GM12878 (cell line): Measurements from ENCODE around the gene NCAM2. TPM values are rescaled to one million over a fixed set of nuclear protein-coding genes. Genes with fewer than 3 reads are reported as not detected.

Source experiments
- ATAC-seq: fragments of 200-7000 bp; cut with Tn5 transposase; 3 replicates; pipeline ENCODE4 v1.9.1; 2020; ENCODE audit warnings: mild to moderate bottlenecking, moderate library complexity
- BruUV-seq: library from RNA; stranded (reverse); fragments of 400-500 nt; replicated peaks from 2 replicates; lab custom pipeline; 2021; lab: Mats Ljungman, UMichigan
- CTCF ChIA-PET: fragments of 300-600 bp; sonication (Branson Sonifier 250); formaldehyde crosslinking; extraction: SDS; loops from one replicate; lab custom pipeline; 2021; ENCODE audit warnings: inconsistent platforms; lab: Yijun Ruan, JAX
- POLR2A ChIA-PET: fragments of 350-600 bp; formaldehyde crosslinking; extraction: SDS; loops from one replicate; lab custom pipeline; 2021; ENCODE audit warnings: inconsistent platforms; lab: Charles Lee
- RAD21 ChIA-PET: fragments of 300-600 bp; sonication (Branson Sonifier 250); formaldehyde crosslinking; loops from one replicate; lab custom pipeline; 2023; ENCODE audit warnings: antibody characterized with exemption; ENCODE audit not compliant: unreplicated experiment; lab: Charles Lee
- SMC1A ChIA-PET: fragments of 300-600 bp; sonication (Branson Sonifier 250); formaldehyde crosslinking; loops from one replicate; lab custom pipeline; 2023; ENCODE audit not compliant: unreplicated experiment, uncharacterized antibody; lab: Charles Lee
- DNase-seq: peaks from one replicate; pipeline ENCODE4 v3.0.0-alpha.2; 2011; ENCODE audit warnings: low read depth, low spot score
- FAIRE-seq: peaks from 3 replicates; lab custom pipeline; 2011; peaks lifted over from hg19 to GRCh38; lab: Jason Lieb, UNC
- H2AFZ ChIP-seq: 2 replicates; pipeline ENCODE4 v1.6.0; 2011; ENCODE audit warnings: low read depth, low read length, control low read depth; ENCODE audit not compliant: control insufficient read depth
- H3K27ac ChIP-seq: 2 replicates; pipeline ENCODE4 v1.5.1; 2011; ENCODE audit warnings: control low read depth; ENCODE audit not compliant: control insufficient read depth, insufficient read depth
- H3K27me3 ChIP-seq, 2 experiments: replicated peaks in 1 of 2; 2 replicates each; pipeline versions ENCODE4 v1.6.0 to v1.6.1; 2011; ENCODE audit warnings: low read length in 1 of 2; ENCODE audit not compliant: control insufficient read depth in 2 of 2, insufficient read depth in 2 of 2
- H3K36me3 ChIP-seq, 2 experiments: 2 replicates each; pipeline ENCODE4 v1.5.1; 2011; ENCODE audit warnings: low read length in 1 of 2; ENCODE audit not compliant: control insufficient read depth in 2 of 2, insufficient read depth in 2 of 2
- H3K4me1 ChIP-seq: 2 replicates; pipeline ENCODE4 v1.6.1; 2011; ENCODE audit warnings: mild to moderate bottlenecking, low read length, moderate library complexity, mixed read lengths; ENCODE audit not compliant: control insufficient read depth, insufficient read depth
- H3K4me2 ChIP-seq: 2 replicates; pipeline ENCODE4 v1.6.0; 2011; ENCODE audit warnings: control low read depth; ENCODE audit not compliant: control insufficient read depth, insufficient read depth
- H3K4me3 ChIP-seq: fragments of 200-600 bp; sonication (generic); 2 replicates; pipeline ENCODE4 v1.5.1; 2016
- H3K79me2 ChIP-seq: 2 replicates; pipeline ENCODE4 v1.6.0; 2011; ENCODE audit warnings: low read length; ENCODE audit not compliant: control insufficient read depth, insufficient read depth
- H3K9ac ChIP-seq: 2 replicates; pipeline ENCODE4 v1.8.0; 2011; ENCODE audit warnings: low read length, control low read depth, mixed read lengths; ENCODE audit not compliant: control insufficient read depth, insufficient read depth
- H3K9me3 ChIP-seq: replicated peaks from 3 replicates; pipeline ENCODE4 v1.5.1; 2011; ENCODE audit warnings: mild to moderate bottlenecking, low read length; ENCODE audit not compliant: control insufficient read depth, insufficient read depth
- H4K20me1 ChIP-seq: 2 replicates; pipeline ENCODE4 v1.6.0; 2011; ENCODE audit not compliant: control insufficient read depth, insufficient read depth
- ASH2L ChIP-seq: fragments of 300-600, 200-600 bp; sonication (generic); IDR thresholded peaks from 2 replicates; pipeline ENCODE4 v1.6.1; 2017; ENCODE audit warnings: low read depth, mild to moderate bottlenecking, borderline replicate concordance
- BMI1 ChIP-seq: fragments of 450-650 bp; IDR thresholded peaks from 2 replicates; pipeline ENCODE4 v1.6.1; 2016; ENCODE audit warnings: mild to moderate bottlenecking, moderate library complexity, borderline replicate concordance
- CBX5 ChIP-seq: sonication (generic); IDR thresholded peaks from 2 replicates; pipeline ENCODE4 v1.6.1; 2016; ENCODE audit warnings: low read depth, moderate library complexity, mild to moderate bottlenecking, inconsistent platforms
- DPF2 ChIP-seq: fragments of 450-650 bp; IDR thresholded peaks from 2 replicates; pipeline ENCODE4 v1.6.1; 2017; ENCODE audit warnings: mild to moderate bottlenecking
- FOXM1 ChIP-seq: IDR thresholded peaks from 2 replicates; pipeline ENCODE4 v1.6.1; 2012; ENCODE audit warnings: low read depth, mild to moderate bottlenecking, inconsistent platforms, low read length, moderate library complexity
- HDGF ChIP-seq: fragments of 450-650 bp; IDR thresholded peaks from 2 replicates; pipeline ENCODE4 v1.6.1; 2016; ENCODE audit warnings: antibody characterized with exemption
- KLF5 ChIP-seq: fragments of 450-650 bp; IDR thresholded peaks from 2 replicates; pipeline ENCODE4 v1.6.1; 2014; ENCODE audit warnings: mild to moderate bottlenecking; ENCODE audit not compliant: partially characterized antibody
- MEF2A ChIP-seq: IDR thresholded peaks from 2 replicates; pipeline ENCODE4 v1.6.1; 2011; ENCODE audit warnings: low read depth, mild to moderate bottlenecking, low read length, moderate library complexity; ENCODE audit not compliant: insufficient read depth
- MEF2B ChIP-seq: fragments of 450-650 bp; IDR thresholded peaks from 2 replicates; pipeline ENCODE4 v1.6.1; 2018; ENCODE audit warnings: mild to moderate bottlenecking, moderate library complexity; ENCODE audit not compliant: partially characterized antibody, poor library complexity, severe bottlenecking
- MTA3 ChIP-seq: IDR thresholded peaks from 2 replicates; pipeline ENCODE4 v1.6.1; 2012; ENCODE audit warnings: low read length, inconsistent platforms, borderline replicate concordance
- NFYA ChIP-seq: IDR thresholded peaks from 2 replicates; pipeline ENCODE4 v1.6.1; 2011; ENCODE audit warnings: low read depth, mild to moderate bottlenecking, low read length, improper control_type of control experiment, borderline replicate concordance
- NFYB ChIP-seq: IDR thresholded peaks from 2 replicates; pipeline ENCODE4 v1.6.1; 2011; ENCODE audit warnings: low read depth, mild to moderate bottlenecking, low read length, improper control_type of control experiment, moderate library complexity; ENCODE audit not compliant: insufficient read depth
- POLR2A ChIP-seq: IDR thresholded peaks from 2 replicates; pipeline ENCODE4 v1.6.1; 2011; ENCODE audit warnings: low read depth, mild to moderate bottlenecking, low read length
- SMAD1 ChIP-seq: fragments of 450-650 bp; IDR thresholded peaks from 2 replicates; pipeline ENCODE4 v1.6.1; 2018; ENCODE audit warnings: mild to moderate bottlenecking, low read depth; ENCODE audit not compliant: partially characterized antibody
- SPI1 ChIP-seq: IDR thresholded peaks from 2 replicates; pipeline ENCODE4 v1.6.1; 2011; ENCODE audit warnings: low read depth, mild to moderate bottlenecking, low read length, moderate library complexity, borderline replicate concordance; ENCODE audit not compliant: insufficient read depth
- SUPT20H ChIP-seq: IDR thresholded peaks from 2 replicates; pipeline ENCODE4 v1.6.1; 2011; ENCODE audit warnings: low read depth, mild to moderate bottlenecking, low read length, moderate library complexity, borderline replicate concordance; ENCODE audit not compliant: control insufficient read depth
- TBL1XR1 ChIP-seq: IDR thresholded peaks from 2 replicates; pipeline ENCODE4 v1.6.1; 2012; ENCODE audit warnings: low read depth, low read length, improper control_type of control experiment
- YBX1 ChIP-seq: fragments of 450-650 bp; IDR thresholded peaks from 2 replicates; pipeline ENCODE4 v1.6.1; 2016; ENCODE audit warnings: antibody characterized with exemption
- ZNF384 ChIP-seq: IDR thresholded peaks from 2 replicates; pipeline ENCODE4 v1.6.1; 2012; ENCODE audit warnings: low read depth, mild to moderate bottlenecking, low read length, improper control_type of control experiment, borderline replicate concordance
- ZNF622 ChIP-seq: fragments of 450-650 bp; IDR thresholded peaks from 2 replicates; pipeline ENCODE4 v1.6.1; 2017; ENCODE audit warnings: mild to moderate bottlenecking, inconsistent platforms
- WGBS: methylation state at CpG from one replicate; pipeline ENCODE4 v1.1.6; 2016; ENCODE audit warnings: low lambda C conversion rate; ENCODE audit not compliant: insufficient replicate concordance, insufficient coverage; ENCODE audit errors: missing lambda C conversion rate; 5-methylcytosine and 5-hydroxymethylcytosine counted together
- in situ Hi-C: fragments of 300-500 bp; cut with MboI; formaldehyde crosslinking; loops from 9 replicates; pipeline ENCODE4 v1.14.3; 2018; ENCODE audit warnings: mixed read lengths
- intact Hi-C: fragments of 100-400 bp; cut with micrococcal nuclease; formaldehyde crosslinking; loops from one replicate; pipeline ENCODE4 v1.14.2; 2022; ENCODE audit not compliant: unreplicated experiment
- polyA plus RNA-seq, 11 experiments: library from polyadenylated mRNA; depleted of rRNA in 4 of 11; unstranded in 6 of 11; stranded (reverse) in 5 of 11; fragments of >200 nt; fragmentation: Nextera tagmentation in 4 of 11; fragmentation: Illumina TruSeq in 1 of 11; extraction: Ambion mirVana in 4 of 11; extraction: Trizol in 1 of 11; gene quantifications; 1 replicate in 1 of 11; 2 replicates in 10 of 11; pipeline versions ENCODE4 v1.2.1 to v1.2.3, GENCODE V29; 2011 to 2016; ENCODE audit warnings: inconsistent platforms in 2 of 11, missing spikeins in 2 of 11, low read depth in 1 of 11
- total RNA-seq, 4 experiments: library from RNA; depleted of rRNA in 3 of 4; stranded (reverse); fragments of >200 nt in 3 of 4; fragmentation: Illumina TruSeq in 1 of 4; extraction: Trizol in 1 of 4; gene quantifications; 2 replicates each; pipeline versions ENCODE4 v1.2.1 to v1.2.3, GENCODE V29; 2013 to 2021

NCAM2 gene
- total and polyA plus RNA-seq, 10 of the 15 experiments (the other 5 are each of a cell fraction or from before 2014, with no cell fraction given), result 0.23 to 0.27 TPM; not detected in 8

- Histone ChIP-seq H2AFZ (no peak overlapping the region), H4K20me1 (no peaks in the 10 kb centered on the region), H3K4me2 (no peak overlapping the region), H3K27me3 (no peaks in the 10 kb centered on the region)
- intact Hi-C loops, result no loop called here
- no peak for FAIRE-seq
- CTCF ChIA-PET, result no interaction called here
- TF ChIP-seq ZNF622, result no peak
- TF ChIP-seq MTA3, result no peak
- TF ChIP-seq HDGF, result no peak
- TF ChIP-seq YBX1, result no peak
- TF ChIP-seq SMAD1, result no peak
- no peak for TF ChIP-seq SPI1
- TF ChIP-seq ASH2L, result no peak
- no peak for TF ChIP-seq KLF5
- TF ChIP-seq CBX5, result no peak
- no peak for TF ChIP-seq NFYA
- no peak for TF ChIP-seq BMI1
- TF ChIP-seq POLR2A, result no peak
- no peak for TF ChIP-seq NFYB
- TF ChIP-seq DPF2, result no peak
- TF ChIP-seq SUPT20H, result no peak
- no peak for TF ChIP-seq TBL1XR1
- TF ChIP-seq FOXM1, result no peak
- no peak for TF ChIP-seq MEF2B
- TF ChIP-seq MEF2A, result no peak
- TF ChIP-seq ZNF384, result no peak
- TF ChIP-seq, all 136 proteins: peak for 0
- WGBS, result 13% methylated on average over 3 of the region's 3 CpGs
- ChIA-PET RAD21 (no interaction called here), SMC1A (no interaction called here), POLR2A (no interaction called here)
- Histone ChIP-seq H3K9me3 (no peaks in the 10 kb centered on the region), H3K4me3 (no peak overlapping the region), H3K4me1 (no peaks in the 10 kb centered on the region), H3K79me2 (no peaks in the 10 kb centered on the region), H3K27ac (no peak overlapping the region), H3K36me3 (no peaks in the 10 kb centered on the region), H3K9ac (no peak overlapping the region)
- no TSS peak for BruUV-seq
- in situ Hi-C loops, result no loop called here
- no peak for DNase-seq
- no peak for ATAC-seq
These were observed 232.5 kb downstream of the NCAM2 start for GRCh38 chr21:21230672-21231071.
